ENCODE data around the gene TENM3.

The TENM3 gene

GRCh38 chr4:182434720-182435119 is 191.5 kb downstream of the TENM3 start:
- TF ChIP-seq, protein P1, sequence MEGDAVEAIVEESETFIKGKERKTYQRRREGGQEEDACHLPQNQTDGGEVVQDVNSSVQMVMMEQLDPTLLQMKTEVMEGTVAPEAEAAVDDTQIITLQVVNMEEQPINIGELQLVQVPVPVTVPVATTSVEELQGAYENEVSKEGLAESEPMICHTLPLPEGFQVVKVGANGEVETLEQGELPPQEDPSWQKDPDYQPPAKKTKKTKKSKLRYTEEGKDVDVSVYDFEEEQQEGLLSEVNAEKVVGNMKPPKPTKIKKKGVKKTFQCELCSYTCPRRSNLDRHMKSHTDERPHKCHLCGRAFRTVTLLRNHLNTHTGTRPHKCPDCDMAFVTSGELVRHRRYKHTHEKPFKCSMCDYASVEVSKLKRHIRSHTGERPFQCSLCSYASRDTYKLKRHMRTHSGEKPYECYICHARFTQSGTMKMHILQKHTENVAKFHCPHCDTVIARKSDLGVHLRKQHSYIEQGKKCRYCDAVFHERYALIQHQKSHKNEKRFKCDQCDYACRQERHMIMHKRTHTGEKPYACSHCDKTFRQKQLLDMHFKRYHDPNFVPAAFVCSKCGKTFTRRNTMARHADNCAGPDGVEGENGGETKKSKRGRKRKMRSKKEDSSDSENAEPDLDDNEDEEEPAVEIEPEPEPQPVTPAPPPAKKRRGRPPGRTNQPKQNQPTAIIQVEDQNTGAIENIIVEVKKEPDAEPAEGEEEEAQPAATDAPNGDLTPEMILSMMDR (conservative IDR thresholded peaks at IDR 0.05; ENCODE audit: low read depth) = no peak
- no peak overlapping the region for H3K27ac ChIP-seq
- CTCF ChIA-PET = no interaction called here
- DNase-seq (ENCODE audit: low spot score) = no peak
- POLR2A ChIA-PET (ENCODE audit: low non-redundant PET) = no interaction called here

- TF ChIP-seq, protein P1 (conservative IDR thresholded peaks at IDR 0.05; ENCODE audit: low read depth) = no peak
- ChIA-PET POLR2A (ENCODE audit: low non-redundant PET) (no interaction called here), CTCF (interaction anchor here (0.6 to 0.7 kb wide), 2 partner anchors 465 to 1246 kb away, joined by 3 to 4 read pairs; no protein-coding TSS in a partner anchor)
- no peak overlapping the region for H3K27ac ChIP-seq
- DNase-seq (ENCODE audit: low spot score) = no peak
These were observed 192.2 kb downstream of the TENM3 start for GRCh38 chr4:182435401-182435800.

DNA sequence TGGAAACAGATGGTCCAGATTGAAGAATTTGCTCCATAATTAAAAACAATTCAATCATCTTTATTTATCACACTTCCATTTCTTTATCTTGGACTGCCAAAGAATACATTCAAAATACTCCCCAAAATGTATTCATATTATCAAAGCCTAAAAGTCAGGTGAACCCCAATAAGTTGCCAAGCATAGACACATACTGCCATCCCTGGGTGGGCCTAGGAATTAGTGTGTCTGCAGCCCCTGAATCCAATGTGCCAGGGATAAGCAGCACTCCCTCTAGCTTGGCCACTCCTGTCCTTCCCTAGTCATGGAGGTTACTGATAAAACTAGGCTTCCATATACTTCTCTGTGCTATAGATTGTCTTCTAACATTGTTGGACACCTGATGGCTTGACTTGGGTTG is 199.9 kb downstream of the TENM3 start:
- TF ChIP-seq, protein P1 (conservative IDR thresholded peaks at IDR 0.05; ENCODE audit: low read depth) = no peak
- DNase-seq (ENCODE audit: low spot score) = no peak
- POLR2A ChIA-PET (ENCODE audit: low non-redundant PET) = no interaction called here
- CTCF ChIA-PET = no interaction called here
- no peak overlapping the region for H3K27ac ChIP-seq

DNA sequence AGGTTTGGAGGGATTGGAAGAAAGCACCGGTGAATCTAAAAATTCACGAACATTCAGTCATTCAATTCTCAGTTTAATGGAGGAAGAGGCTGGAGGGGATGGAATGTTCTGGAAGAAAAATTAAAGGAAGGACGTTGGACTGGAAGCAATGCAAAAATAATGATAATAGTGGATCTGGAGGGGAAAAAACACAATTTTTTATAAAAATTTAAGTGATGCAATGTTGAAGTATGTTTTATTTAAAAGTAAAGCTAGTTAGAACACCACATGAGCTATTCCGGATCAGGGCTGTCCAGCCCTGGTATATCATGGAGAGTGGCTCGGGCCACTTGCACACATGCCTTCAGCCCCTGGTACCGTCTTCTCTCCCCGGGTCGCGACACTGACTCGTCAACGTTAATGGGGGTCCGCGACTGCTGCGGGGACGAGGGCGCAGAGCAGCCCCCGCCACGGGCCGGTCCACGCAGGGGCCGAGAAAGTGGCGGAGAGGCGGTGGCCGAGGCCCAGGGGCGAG is 204.6 kb downstream of the TENM3 start:
- ChIA-PET CTCF (no interaction called here), POLR2A (ENCODE audit: low non-redundant PET) (no interaction called here)
- H3K27ac ChIP-seq = peak overlapping the region; percentile 76
- DNase-seq (ENCODE audit: low spot score) = no peak
- TF ChIP-seq, protein P1 (conservative IDR thresholded peaks at IDR 0.05; ENCODE audit: low read depth) = no peak

GRCh38 chr4:182448281-182449151 is 205.3 kb downstream of the TENM3 start:
- POLR2A ChIA-PET (ENCODE audit: low non-redundant PET) = no interaction called here
- CTCF ChIA-PET = interaction anchor here (0.6 kb wide), 1 partner anchor 216 kb away, joined by 4 read pairs; no protein-coding TSS in a partner anchor
- peak overlapping the region; percentile 76 for H3K27ac ChIP-seq
- peak; percentile 90 for DNase-seq (ENCODE audit: low spot score)
- TF ChIP-seq, protein P1 (conservative IDR thresholded peaks at IDR 0.05; ENCODE audit: low read depth) = no peak

GRCh38 chr4:182449186-182449929 is 206.2 kb downstream of the TENM3 start:
- H3K27ac ChIP-seq = peak overlapping the region; percentile 76
- DNase-seq (ENCODE audit: low spot score) = peak; percentile 36
- TF ChIP-seq, protein P1 (conservative IDR thresholded peaks at IDR 0.05; ENCODE audit: low read depth) = no peak
- CTCF ChIA-PET = interaction anchor here (0.6 kb wide), 2 partner anchors 215 to 456 kb away, joined by 4 to 5 read pairs; no protein-coding TSS in a partner anchor
- POLR2A ChIA-PET (ENCODE audit: low non-redundant PET) = no interaction called here

Data from RWPE1 (cell line).